ENCODE results near the gene NFYA.

GRCh38 chr6:41079080-41079479, 6.3 kb downstream of the NFYA start:
- TF ChIP-seq EZH2phosphoT487 (IDR thresholded peaks at IDR 0.05; ENCODE audit: borderline replicate concordance, low read length), result no peak
- no peak for TF ChIP-seq CTCF (IDR thresholded peaks at IDR 0.05; ENCODE audit: low read depth, low read length, poor library complexity, severe bottlenecking)
